Endothelial cell of umbilical vein (primary cell): ENCODE results near the gene PNPLA6. TPM values are rescaled to one million over a fixed set of nuclear protein-coding genes. Genes with fewer than 3 reads are reported as not detected.

Experiments used
- BruUV-seq: library from RNA; stranded (reverse); fragments of 400-500 nt; replicated peaks from 2 replicates; lab custom pipeline; 2021; lab: Mats Ljungman, UMichigan
- CTCF ChIA-PET: fragments of 300-600, 350-600 bp; sonication (Branson Sonifier 250); formaldehyde crosslinking; loops from one replicate; lab custom pipeline; 2021; ENCODE audit warnings: antibody characterized with exemption, inconsistent platforms; lab: Charles Lee
- POLR2A ChIA-PET: fragments of 300-600, 350-600 bp; sonication (Branson Sonifier 250); formaldehyde crosslinking; loops from one replicate; lab custom pipeline; 2021; ENCODE audit warnings: antibody characterized with exemption, inconsistent platforms; lab: Charles Lee
- DNase-seq: peaks from one replicate; pipeline ENCODE4 v3.0.0-alpha.2; 2011; ENCODE audit warnings: low read depth, low spot score
- FAIRE-seq: peaks from 2 replicates; lab custom pipeline; 2011; peaks lifted over from hg19 to GRCh38; lab: Jason Lieb, UNC
- H2AFZ ChIP-seq: 2 replicates; pipeline ENCODE4 v1.6.0; 2012; ENCODE audit warnings: low read depth, low read length, control low read depth, inconsistent platforms
- H3K27ac ChIP-seq: 2 replicates; pipeline ENCODE4 v1.5.1; 2011; ENCODE audit warnings: low read depth, mild to moderate bottlenecking, control low read depth, low read length, moderate library complexity; ENCODE audit not compliant: insufficient read depth
- H3K27me3 ChIP-seq, 2 experiments: 2 replicates each; pipeline versions ENCODE4 v1.6.0 to v1.6.1; 2011; ENCODE audit warnings: low read length in 2 of 2, mixed read lengths in 1 of 2; ENCODE audit not compliant: control insufficient read depth in 2 of 2, insufficient read depth in 2 of 2
- H3K36me3 ChIP-seq, 2 experiments: 2 replicates in 1 of 2; 3 replicates in 1 of 2; pipeline ENCODE4 v1.5.1; 2011; ENCODE audit warnings: low read length in 2 of 2, mild to moderate bottlenecking in 1 of 2, moderate library complexity in 1 of 2; ENCODE audit not compliant: control insufficient read depth in 2 of 2, insufficient read depth in 2 of 2; ENCODE audit errors: extremely low read depth in 1 of 2
- H3K4me1 ChIP-seq: 3 replicates; pipeline ENCODE4 v1.5.1; 2011; ENCODE audit warnings: mild to moderate bottlenecking, low read length; ENCODE audit not compliant: control insufficient read depth, insufficient read depth; ENCODE audit errors: extremely low read depth
- H3K4me2 ChIP-seq: 2 replicates; pipeline ENCODE4 v1.6.1; 2011; ENCODE audit warnings: low read length, control low read depth, mixed read lengths; ENCODE audit not compliant: insufficient read depth
- H3K4me3 ChIP-seq, 3 experiments: fragments of 200-600 bp in 1 of 3; sonication (generic), shearing (Covaris generic) in 1 of 3; replicated peaks in 1 of 3; 2 replicates each; pipeline ENCODE4 v1.5.1; 2011 to 2016; ENCODE audit warnings: control low read depth in 3 of 3, low read length in 3 of 3, mild to moderate bottlenecking in 2 of 3, inconsistent platforms in 1 of 3, low read depth in 1 of 3, moderate library complexity in 1 of 3; ENCODE audit not compliant: insufficient read depth in 1 of 3
- H3K79me2 ChIP-seq: 2 replicates; pipeline ENCODE4 v1.6.0; 2012; ENCODE audit warnings: low read length, inconsistent platforms; ENCODE audit not compliant: control insufficient read depth, insufficient read depth
- H3K9ac ChIP-seq: replicated peaks from 2 replicates; pipeline ENCODE3; 2011; ENCODE audit warnings: low read length, control low read depth; ENCODE audit not compliant: insufficient read depth; ENCODE audit errors: extremely low read depth
- H3K9me1 ChIP-seq: replicated peaks from 3 replicates; pipeline ENCODE4 v1.6.0; 2011; ENCODE audit warnings: mild to moderate bottlenecking, low read length; ENCODE audit not compliant: control insufficient read depth, insufficient read depth; ENCODE audit errors: extremely low read depth
- H3K9me3 ChIP-seq: replicated peaks from 2 replicates; pipeline ENCODE4 v1.5.1; 2012; ENCODE audit warnings: low read length, inconsistent platforms; ENCODE audit not compliant: control insufficient read depth, insufficient read depth
- H4K20me1 ChIP-seq: replicated peaks from 2 replicates; pipeline ENCODE3; 2011; ENCODE audit warnings: mild to moderate bottlenecking, low read length; ENCODE audit not compliant: control insufficient read depth, insufficient read depth; ENCODE audit errors: extremely low read depth
- CTCF ChIP-seq, 2 donors: IDR thresholded peaks; 1 replicate in 1 of 2; 2 replicates in 1 of 2; pipeline ENCODE4 v1.5.1; 2011; ENCODE audit warnings: low read length in 2 of 2, mild to moderate bottlenecking in 2 of 2, moderate library complexity in 2 of 2, control low read depth in 1 of 2, inconsistent platforms in 1 of 2, low read depth in 1 of 2; ENCODE audit not compliant: insufficient read depth in 1 of 2; ENCODE audit errors: extremely low read depth in 1 of 2
- EZH2 ChIP-seq: IDR thresholded peaks from 2 replicates; pipeline ENCODE4 v1.6.1; 2012; ENCODE audit warnings: borderline replicate concordance, low read depth, mild to moderate bottlenecking, moderate library complexity, low read length, inconsistent platforms; ENCODE audit not compliant: severe bottlenecking
- FOS ChIP-seq: IDR thresholded peaks from 2 replicates; pipeline ENCODE4 v1.6.1; 2011; ENCODE audit warnings: mild to moderate bottlenecking, low read length, moderate library complexity, borderline replicate concordance; ENCODE audit not compliant: insufficient read depth
- GATA2 ChIP-seq: IDR thresholded peaks from 2 replicates; pipeline ENCODE4 v1.7.0; 2011; ENCODE audit warnings: low read depth, mild to moderate bottlenecking, moderate library complexity, mixed read lengths, low read length; ENCODE audit not compliant: insufficient read length, insufficient read depth
- JUN ChIP-seq: IDR thresholded peaks from 2 replicates; pipeline ENCODE4 v1.6.1; 2011; ENCODE audit warnings: borderline replicate concordance, low read depth; ENCODE audit not compliant: insufficient read length, insufficient read depth
- MAX ChIP-seq: IDR thresholded peaks from 2 replicates; pipeline ENCODE4 v1.6.1; 2011; ENCODE audit not compliant: insufficient read depth, insufficient read length
- MYC ChIP-seq: IDR thresholded peaks from one replicate; pipeline ENCODE4 v1.6.1; 2011; ENCODE audit warnings: mild to moderate bottlenecking, low read depth, low read length
- POLR2A ChIP-seq: IDR thresholded peaks from 2 replicates; pipeline ENCODE4 v1.6.1; 2012; ENCODE audit warnings: low read depth, mild to moderate bottlenecking, control low read depth, low read length
- POLR2AphosphoS5 ChIP-seq: IDR thresholded peaks from 2 replicates; pipeline ENCODE4 v1.6.1; 2012; ENCODE audit warnings: low read depth, mild to moderate bottlenecking, control low read depth, low read length, moderate library complexity; ENCODE audit not compliant: insufficient read depth
- dilution Hi-C: fragments of 300-500 bp; cut with MboI; formaldehyde crosslinking; loops from one replicate; pipeline ENCODE4 v1.15.0; 2019; ENCODE audit warnings: low sequenced_read_pairs; ENCODE audit not compliant: extremely low pct_ligation_motif_present
- intact Hi-C: fragments of 100-400 bp; cut with micrococcal nuclease; formaldehyde crosslinking; loops from one replicate; pipeline ENCODE4 v1.10.0; 2022
- polyA plus RNA-seq, 4 experiments: library from polyadenylated mRNA; depleted of rRNA in 3 of 4; stranded (reverse) in 3 of 4; unstranded in 1 of 4; fragments of >200 nt; gene quantifications; 2 replicates each; pipeline versions ENCODE4 v1.2.1 to v1.2.3, GENCODE V29; 2011 to 2012; ENCODE audit warnings: missing spikeins in 1 of 4
- total RNA-seq: library from RNA; stranded (reverse); gene quantifications from 2 replicates; pipeline ENCODE4 v1.2.3, GENCODE V29; 2021

PNPLA6 gene
- total and polyA plus RNA-seq, 2 donors (not counting 3 experiments of a cell fraction or from before 2014, with no cell fraction given): 106 to 164 TPM

- FAIRE-seq (no peak), DNase-seq (no peak)
- BruUV-seq: no TSS peak
- H2AFZ ChIP-seq: no peak overlapping the region
- no peaks in the 10 kb centered on the region for H3K27me3 ChIP-seq
- H4K20me1 ChIP-seq: no peaks in the 10 kb centered on the region
- H3K4me1 ChIP-seq: no peaks in the 10 kb centered on the region
- intact Hi-C loops: loop anchor here (10.0 kb wide), 1 partner anchor 457 kb away; no protein-coding TSS in a partner anchor
- no peak overlapping the region for H3K9ac ChIP-seq
- ChIA-PET POLR2A (no interaction called here), CTCF (no interaction called here)
- no peak overlapping the region for H3K4me3 ChIP-seq
- no peak overlapping the region for H3K4me2 ChIP-seq
- H3K9me1 ChIP-seq: no peaks in the 10 kb centered on the region
- no peaks in the 10 kb centered on the region for H3K79me2 ChIP-seq
- peaks cover 3 to 32% of the 10 kb centered on the region in 2 experiments for H3K36me3 ChIP-seq
- TF ChIP-seq JUN (no peak), GATA2 (no peak), CTCF (IDR thresholded peaks at IDR 0.05; ENCODE audit: extremely low read depth in 1 of 2, insufficient read depth in 1 of 2, low read depth in 1 of 2, low read length in 2 of 2) (no peak), EZH2 (no peak), MYC (no peak), POLR2AphosphoS5 (no peak), FOS (no peak), MAX (no peak), POLR2A (no peak)
- H3K9me3 ChIP-seq: no peaks in the 10 kb centered on the region
- dilution Hi-C loops: no loop called here
- no peak overlapping the region for H3K27ac ChIP-seq
These were observed 25.8 kb downstream of the PNPLA6 start for GRCh38 chr19:7561325-7561724.
